DOHH2 (cell line): ENCODE measurements around the gene ADAMTS5.

ENCODE experiments used
- H3F3A ChIP-seq: fragments of 200-600 bp; sonication (generic), shearing (Covaris generic); 2 replicates; pipeline ENCODE4 v1.6.0; 2016; ENCODE audit warnings: antibody characterized with exemption, mild to moderate bottlenecking; ENCODE audit not compliant: control insufficient read depth, insufficient read depth
- H3K27ac ChIP-seq: fragments of 200-600 bp; sonication (generic); 2 replicates; pipeline ENCODE4 v1.5.1; 2014; ENCODE audit warnings: low read depth, mild to moderate bottlenecking, low read length, moderate library complexity
- H3K27me3 ChIP-seq: fragments of 200-600 bp; sonication (generic); 2 replicates; pipeline ENCODE4 v1.6.1; 2014; ENCODE audit warnings: mild to moderate bottlenecking, low read length, mixed read lengths; ENCODE audit not compliant: control insufficient read depth
- H3K36me3 ChIP-seq: fragments of 200-600 bp; sonication (generic); 2 replicates; pipeline ENCODE4 v1.6.1; 2014; ENCODE audit warnings: mild to moderate bottlenecking, low read length, moderate library complexity, mixed read lengths; ENCODE audit not compliant: control insufficient read depth
- H3K4me1 ChIP-seq: fragments of 200-600 bp; sonication (generic); 2 replicates; pipeline ENCODE4 v1.6.1; 2014; ENCODE audit warnings: mild to moderate bottlenecking, low read length, mixed read lengths; ENCODE audit not compliant: control insufficient read depth
- H3K4me2 ChIP-seq: fragments of 200-600 bp; sonication (generic); 2 replicates; pipeline ENCODE4 v1.6.0; 2014; ENCODE audit warnings: mild to moderate bottlenecking, low read length, moderate library complexity
- H3K4me3 ChIP-seq: fragments of 200-600 bp; sonication (generic); 2 replicates; pipeline ENCODE4 v1.5.1; 2014; ENCODE audit warnings: mild to moderate bottlenecking, low read length, mixed read lengths
- H3K79me2 ChIP-seq: fragments of 200-600 bp; sonication (generic); 2 replicates; pipeline ENCODE4 v1.6.1; 2014; ENCODE audit warnings: mild to moderate bottlenecking, low read length, mixed read lengths; ENCODE audit not compliant: control insufficient read depth
- H3K9me2 ChIP-seq: fragments of 200-600 bp; sonication (generic); replicated peaks from 2 replicates; pipeline ENCODE4 v1.6.1; 2014; ENCODE audit warnings: mild to moderate bottlenecking, low read length, mixed read lengths; ENCODE audit not compliant: control insufficient read depth
- H3K9me3 ChIP-seq: fragments of 200-600 bp; sonication (generic); 2 replicates; pipeline ENCODE4 v1.6.1; 2014; ENCODE audit warnings: antibody characterized with exemption, low read length, mixed read lengths; ENCODE audit not compliant: control insufficient read depth, insufficient read depth
- H4K20me1 ChIP-seq: fragments of 200-600 bp; sonication (generic); 2 replicates; pipeline ENCODE4 v1.6.0; 2014; ENCODE audit warnings: low read depth, mild to moderate bottlenecking, antibody characterized with exemption, low read length, moderate library complexity; ENCODE audit not compliant: control insufficient read depth, insufficient read depth
- EZH2phosphoT487 ChIP-seq: fragments of 200-600 bp; sonication (generic); IDR thresholded peaks from 2 replicates; pipeline ENCODE4 v1.6.1; 2017; ENCODE audit warnings: borderline replicate concordance, mild to moderate bottlenecking, antibody characterized with exemption, low read length, moderate library complexity, mixed read lengths
- TF ChIP-seq, protein P1 (sequence below): fragments of 200-600 bp; sonication (generic); IDR thresholded peaks from one replicate; pipeline ENCODE4 v1.5.1; 2014; ENCODE audit warnings: antibody characterized with exemption, mild to moderate bottlenecking, low read depth, low read length; ENCODE audit not compliant: poor library complexity, severe bottlenecking

Gene ADAMTS5

DNA sequence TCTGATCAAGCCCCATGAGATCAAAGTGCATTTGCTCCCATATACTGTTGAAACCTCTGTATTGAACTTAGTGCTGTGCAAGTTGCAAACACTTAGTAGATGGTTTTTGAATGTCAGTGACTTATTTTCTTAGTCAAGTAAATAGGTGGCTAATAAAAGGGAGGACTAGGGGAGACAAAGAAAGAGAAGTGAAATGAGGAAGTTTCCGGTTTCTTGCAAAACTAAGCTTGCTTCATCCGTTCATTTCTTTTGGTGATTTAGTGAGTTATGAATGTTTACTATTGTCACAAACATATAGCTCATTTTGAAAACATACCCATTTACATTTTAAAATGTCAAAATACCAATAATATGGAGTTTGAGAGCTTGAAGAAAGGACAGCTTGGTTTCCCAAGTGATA lies 23.0 kb downstream of the ADAMTS5 start:
- TF ChIP-seq, protein P1, sequence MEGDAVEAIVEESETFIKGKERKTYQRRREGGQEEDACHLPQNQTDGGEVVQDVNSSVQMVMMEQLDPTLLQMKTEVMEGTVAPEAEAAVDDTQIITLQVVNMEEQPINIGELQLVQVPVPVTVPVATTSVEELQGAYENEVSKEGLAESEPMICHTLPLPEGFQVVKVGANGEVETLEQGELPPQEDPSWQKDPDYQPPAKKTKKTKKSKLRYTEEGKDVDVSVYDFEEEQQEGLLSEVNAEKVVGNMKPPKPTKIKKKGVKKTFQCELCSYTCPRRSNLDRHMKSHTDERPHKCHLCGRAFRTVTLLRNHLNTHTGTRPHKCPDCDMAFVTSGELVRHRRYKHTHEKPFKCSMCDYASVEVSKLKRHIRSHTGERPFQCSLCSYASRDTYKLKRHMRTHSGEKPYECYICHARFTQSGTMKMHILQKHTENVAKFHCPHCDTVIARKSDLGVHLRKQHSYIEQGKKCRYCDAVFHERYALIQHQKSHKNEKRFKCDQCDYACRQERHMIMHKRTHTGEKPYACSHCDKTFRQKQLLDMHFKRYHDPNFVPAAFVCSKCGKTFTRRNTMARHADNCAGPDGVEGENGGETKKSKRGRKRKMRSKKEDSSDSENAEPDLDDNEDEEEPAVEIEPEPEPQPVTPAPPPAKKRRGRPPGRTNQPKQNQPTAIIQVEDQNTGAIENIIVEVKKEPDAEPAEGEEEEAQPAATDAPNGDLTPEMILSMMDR, result no peak
- Histone ChIP-seq H3K9me3 (no peaks in the 10 kb centered on the region), H3K4me3 (no peak overlapping the region), H3K4me2 (no peak overlapping the region), H3K9me2 (no peaks in the 10 kb centered on the region), H4K20me1 (no peaks in the 10 kb centered on the region), H3K36me3 (no peaks in the 10 kb centered on the region), H3F3A (no peaks in the 10 kb centered on the region), H3K4me1 (no peaks in the 10 kb centered on the region), H3K27me3 (no peaks in the 10 kb centered on the region), H3K27ac (no peak overlapping the region), H3K79me2 (no peaks in the 10 kb centered on the region)

DNA sequence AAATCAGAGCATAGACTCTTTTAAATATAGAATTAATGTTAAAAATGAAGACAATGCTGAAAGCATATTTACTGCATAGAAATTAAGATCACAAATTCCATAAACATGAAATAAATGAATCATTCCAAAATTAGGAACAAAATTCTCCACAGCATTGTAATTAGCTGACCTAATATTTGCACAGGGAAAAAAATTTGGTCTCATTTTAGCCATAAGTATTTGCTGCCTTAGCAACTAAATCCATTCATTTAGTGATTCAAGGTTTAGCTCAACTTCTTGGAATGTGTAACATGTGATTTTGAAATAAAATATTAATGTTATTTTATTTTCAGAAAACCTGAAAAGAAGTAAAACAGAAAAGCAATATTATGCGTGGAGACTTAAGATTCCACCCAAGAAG lies 25.5 kb downstream of the ADAMTS5 start:
- H3K27me3 ChIP-seq, result no peaks in the 10 kb centered on the region
- no peak overlapping the region for H3K4me3 ChIP-seq
- H3K27ac ChIP-seq, result no peak overlapping the region
- H3K9me2 ChIP-seq, result no peaks in the 10 kb centered on the region
- H3K79me2 ChIP-seq, result no peaks in the 10 kb centered on the region
- H3K9me3 ChIP-seq, result no peaks in the 10 kb centered on the region
- H3K4me2 ChIP-seq, result no peak overlapping the region
- no peaks in the 10 kb centered on the region for H3K36me3 ChIP-seq
- TF ChIP-seq, protein P1, result no peak
- no peak for TF ChIP-seq EZH2phosphoT487
- no peaks in the 10 kb centered on the region for H3F3A ChIP-seq
- H3K4me1 ChIP-seq, result no peaks in the 10 kb centered on the region
- no peaks in the 10 kb centered on the region for H4K20me1 ChIP-seq

DNA sequence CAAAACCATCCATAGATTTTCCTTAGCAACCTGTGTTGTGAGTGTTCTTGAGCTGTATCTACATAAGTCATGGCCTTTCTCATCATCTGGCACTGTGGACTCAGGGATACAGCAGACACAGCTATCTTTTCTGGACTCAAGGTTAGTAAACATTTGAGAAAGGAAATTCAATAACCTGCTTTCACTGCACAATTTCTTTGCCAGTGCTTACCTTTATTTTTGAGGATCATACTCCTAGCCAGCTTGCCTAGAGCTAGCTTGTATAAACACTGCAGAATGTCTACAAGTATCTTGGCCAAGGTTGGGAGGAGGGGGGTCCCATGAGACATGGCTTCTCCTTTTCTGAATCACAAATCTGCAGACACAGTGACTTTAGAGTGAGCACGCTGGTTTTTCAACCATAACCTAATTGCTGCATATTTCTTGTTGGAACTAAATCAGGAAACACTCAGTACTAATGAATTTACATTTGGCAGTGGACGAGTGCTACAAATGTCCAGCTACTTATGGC lies 27.2 kb downstream of the ADAMTS5 start:
- Histone ChIP-seq H3K4me1 (no peaks in the 10 kb centered on the region), H3K4me3 (no peak overlapping the region), H3F3A (no peaks in the 10 kb centered on the region), H3K27ac (no peak overlapping the region), H3K9me3 (no peaks in the 10 kb centered on the region; the same call in 1 of the 2 replicates), H3K79me2 (no peaks in the 10 kb centered on the region), H4K20me1 (no peaks in the 10 kb centered on the region), H3K36me3 (no peaks in the 10 kb centered on the region), H3K27me3 (no peaks in the 10 kb centered on the region), H3K9me2 (no peaks in the 10 kb centered on the region), H3K4me2 (no peak overlapping the region)
- no peak for TF ChIP-seq EZH2phosphoT487
- TF ChIP-seq, protein P1, result no peak
